GM12874 (cell line): ENCODE results near the gene ALPG.

Source experiments
- CTCF ChIP-seq: IDR thresholded peaks from 2 replicates; pipeline ENCODE4 v1.5.1; 2011; ENCODE audit warnings: low read depth, mild to moderate bottlenecking, control low read depth, low read length, moderate library complexity; ENCODE audit not compliant: insufficient read depth

Gene ALPG

GRCh38 chr2:232459419-232460035, 52.9 kb downstream of the ALPG start:
- no peak for TF ChIP-seq CTCF

GRCh38 chr2:232460171-232460570, 53.5 kb downstream of the ALPG start:
- TF ChIP-seq CTCF, result no peak
